GM18505 (cell line): ENCODE results near the gene NASP.

Source experiments
- ATAC-seq: cut with Tn5 transposase; IDR thresholded peaks from one replicate; pipeline ENCODE4 v1.9.1; 2021; ENCODE audit not compliant: unreplicated experiment
- POLR2A ChIP-seq: IDR thresholded peaks from 4 replicates; pipeline ENCODE4 v1.6.1; 2011; ENCODE audit warnings: borderline replicate concordance; ENCODE audit not compliant: insufficient read depth, insufficient read length; ENCODE audit errors: extremely low read depth

Gene NASP

DNA sequence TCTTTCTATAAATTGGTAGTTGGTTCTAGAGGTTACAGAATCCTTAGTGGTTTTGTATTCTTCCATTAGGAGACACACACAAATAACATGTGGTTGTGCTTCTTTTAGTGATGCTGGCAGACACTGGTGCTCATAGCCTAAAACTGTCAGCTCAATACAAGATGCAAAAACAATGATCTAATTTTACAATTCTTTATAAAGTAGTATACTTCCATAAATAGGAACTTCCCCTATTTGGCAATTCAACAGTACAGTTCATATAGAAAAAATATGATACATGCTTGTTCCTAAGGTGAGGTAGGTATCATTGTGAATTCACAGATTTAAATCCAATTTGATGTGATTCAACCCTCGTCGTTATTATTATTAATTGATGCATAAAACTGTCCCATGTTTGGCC lies 60.8 kb downstream of the NASP start:
- no peak for ATAC-seq
- no peak for TF ChIP-seq POLR2A

DNA sequence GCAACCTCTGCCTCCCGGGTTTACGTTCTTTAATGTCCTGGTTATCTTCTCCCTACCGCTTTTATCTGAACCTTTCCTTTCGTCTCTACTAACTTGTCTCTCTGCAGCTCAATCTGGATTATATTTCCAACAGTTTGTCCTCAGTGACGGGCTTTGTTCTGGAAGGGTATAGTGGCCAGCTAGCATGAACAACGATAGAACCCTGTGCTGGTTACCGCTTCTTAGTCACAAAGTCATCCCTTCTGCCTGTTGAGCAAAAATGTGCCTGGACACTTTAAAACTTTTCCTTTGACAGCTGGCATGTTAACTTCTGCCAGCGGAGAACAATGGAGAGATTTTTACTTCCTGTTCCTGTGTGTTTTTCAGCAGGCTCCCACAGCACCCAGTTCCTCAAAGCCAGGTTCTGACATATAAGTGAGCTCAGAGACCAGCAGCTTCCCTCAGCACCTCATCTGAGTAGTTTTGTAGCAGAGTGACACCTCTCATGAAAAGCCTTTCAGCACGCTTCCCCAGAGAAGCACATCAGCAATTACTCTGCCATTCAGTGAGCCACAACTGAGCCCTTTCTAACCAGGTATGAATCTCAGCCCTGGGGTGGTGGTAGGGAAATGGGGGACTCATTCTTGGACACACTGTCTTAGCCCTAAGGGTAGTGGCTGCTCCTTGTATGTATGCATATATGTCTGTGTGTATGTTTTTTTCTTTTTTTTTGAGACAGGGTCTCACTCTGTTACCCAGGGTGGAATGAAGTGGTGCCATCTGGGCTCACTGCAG lies 63.6 kb downstream of the NASP start:
- no peak for TF ChIP-seq POLR2A
- ATAC-seq: no peak

DNA sequence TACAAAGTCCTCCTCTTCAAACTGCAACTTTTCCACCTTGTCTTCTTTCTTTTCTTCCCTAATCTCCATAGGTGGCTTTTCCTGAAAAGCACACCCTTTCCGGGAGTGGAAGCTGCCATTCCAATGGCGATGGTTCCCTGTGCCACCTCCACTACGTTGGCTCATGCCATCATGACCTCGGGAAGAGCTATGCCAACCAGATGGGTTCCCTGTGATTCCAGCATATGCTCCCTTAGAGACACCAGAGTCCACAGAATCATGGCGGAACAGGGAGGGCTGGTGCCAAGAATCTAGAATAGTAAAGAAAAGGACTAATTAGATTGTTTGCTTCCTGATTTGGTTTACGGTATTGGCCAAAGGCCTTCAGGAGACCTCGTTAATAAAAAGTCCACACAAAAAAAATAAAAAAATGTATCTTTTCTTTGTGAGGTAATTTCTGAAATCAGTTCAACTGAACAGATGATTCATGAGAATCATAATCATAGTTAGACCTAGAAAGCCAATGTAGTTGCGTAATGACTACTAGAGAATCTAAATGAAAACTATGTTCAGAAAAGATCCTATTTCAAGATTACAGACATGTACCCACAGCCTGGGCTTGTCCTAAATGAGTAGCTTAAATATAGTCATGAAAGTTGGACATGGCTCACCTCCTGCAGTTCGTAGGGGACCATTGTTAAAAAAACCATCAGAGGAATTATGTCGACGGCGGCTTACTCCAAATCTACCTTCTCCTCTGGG lies 70.9 kb downstream of the NASP start:
- no peak for ATAC-seq
- no peak for TF ChIP-seq POLR2A

DNA sequence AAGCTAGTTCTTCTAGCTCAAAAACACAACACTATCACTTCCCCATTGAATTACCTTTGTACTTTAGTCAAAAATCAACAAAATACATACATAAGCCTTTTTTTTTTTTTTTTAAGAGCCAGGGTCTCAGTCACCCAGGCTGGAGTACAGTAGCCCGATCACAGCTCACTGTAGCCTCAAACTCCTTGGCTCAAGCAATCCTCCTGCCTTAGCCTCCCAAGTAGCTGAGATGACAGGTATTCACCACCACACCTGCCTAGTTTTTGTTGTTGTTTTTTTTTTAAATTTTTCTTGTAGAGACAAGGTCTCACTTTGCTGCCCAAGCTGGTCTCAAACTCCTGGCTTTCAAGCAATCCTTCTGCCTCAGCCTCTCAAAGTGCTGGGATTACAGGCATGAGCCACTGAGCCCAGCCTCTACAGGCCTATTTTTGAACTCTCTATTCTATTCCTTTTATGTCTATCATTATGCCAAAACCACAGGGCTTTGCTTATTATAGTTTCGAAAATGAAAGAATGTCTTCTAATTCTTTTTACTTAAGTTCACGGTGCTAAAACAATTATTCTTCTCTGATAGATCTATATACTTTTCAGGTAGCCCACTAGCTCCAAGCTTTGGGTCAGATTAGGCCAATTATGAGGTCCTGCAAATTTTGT lies 72.9 kb downstream of the NASP start:
- TF ChIP-seq POLR2A: no peak
- ATAC-seq: no peak

DNA sequence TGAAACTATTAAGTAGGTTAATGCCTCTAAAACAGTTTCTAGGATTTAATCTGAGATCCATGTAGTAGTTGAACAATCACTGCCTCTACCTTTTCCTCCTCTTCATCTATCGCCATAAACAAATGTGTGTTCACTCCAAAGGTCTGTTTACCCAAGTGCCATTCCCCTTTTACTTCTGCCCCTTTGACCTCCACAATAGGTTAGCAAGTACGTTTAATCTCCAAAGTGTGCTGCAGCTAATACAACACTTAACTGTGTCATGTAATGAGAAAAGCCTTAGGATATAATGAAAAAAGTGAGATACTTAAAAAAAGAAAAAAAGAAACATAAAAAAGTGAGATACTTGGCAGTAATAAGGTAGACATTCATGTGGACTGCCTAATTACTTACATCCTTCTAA lies 74.3 kb downstream of the NASP start:
- no peak for ATAC-seq
- no peak for TF ChIP-seq POLR2A

DNA sequence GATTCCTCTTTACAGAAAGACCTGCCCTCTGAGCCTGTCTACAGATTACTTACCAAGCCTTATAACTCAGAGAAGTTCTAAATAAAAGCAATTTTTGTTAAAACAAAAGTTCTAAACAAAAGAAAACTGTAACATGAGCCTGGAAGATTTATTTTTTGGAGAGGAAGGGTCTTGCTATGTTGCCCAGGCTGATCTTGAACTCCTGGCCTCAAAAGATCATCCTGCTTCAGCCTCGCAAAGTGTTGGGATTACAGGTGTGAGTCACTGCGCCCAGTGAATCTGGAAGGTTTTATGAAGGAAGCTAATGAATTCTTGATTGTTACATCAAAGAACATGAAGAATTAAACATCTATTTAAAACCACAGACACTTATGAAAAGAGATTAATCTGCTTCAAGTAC lies 75.4 kb downstream of the NASP start:
- ATAC-seq: no peak
- no peak for TF ChIP-seq POLR2A

DNA sequence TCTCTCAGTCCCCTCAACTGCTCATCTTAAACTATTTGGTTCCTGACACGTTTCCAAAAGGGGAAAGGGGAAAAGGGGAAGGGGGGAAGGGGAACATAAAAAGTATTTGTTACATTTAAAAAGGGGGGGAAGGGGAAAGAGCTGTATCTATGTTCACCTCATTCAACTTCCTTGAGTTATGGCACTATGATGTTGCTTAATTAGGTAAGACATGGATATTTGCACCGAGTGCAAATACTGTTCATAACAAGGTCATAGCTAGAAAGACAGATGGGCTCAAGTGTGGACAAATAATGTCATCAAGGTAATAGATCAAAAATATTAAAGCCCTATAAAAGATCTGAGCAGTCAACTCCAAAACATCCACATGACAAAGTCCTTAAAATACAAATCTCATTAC lies 76.5 kb downstream of the NASP start:
- TF ChIP-seq POLR2A: no peak
- ATAC-seq: no peak

DNA sequence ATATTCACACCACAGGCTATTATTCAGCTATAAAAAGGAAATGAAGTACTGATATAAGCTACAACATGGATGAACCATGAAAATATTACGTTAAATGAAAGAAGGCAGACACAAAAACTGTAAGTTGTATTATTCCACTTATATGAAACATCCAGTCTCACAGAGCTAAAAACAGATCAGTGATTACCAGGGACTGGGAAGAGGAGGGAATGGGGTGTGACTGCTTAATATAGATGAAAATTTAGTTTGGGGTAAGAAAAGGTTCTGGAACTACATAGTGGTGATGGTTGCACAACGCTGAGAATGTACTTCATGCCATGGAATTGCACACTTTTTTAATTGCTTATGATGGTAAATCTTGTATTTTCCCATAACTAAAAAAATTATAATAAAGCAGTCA lies 83.0 kb downstream of the NASP start:
- no peak for ATAC-seq
- no peak for TF ChIP-seq POLR2A

DNA sequence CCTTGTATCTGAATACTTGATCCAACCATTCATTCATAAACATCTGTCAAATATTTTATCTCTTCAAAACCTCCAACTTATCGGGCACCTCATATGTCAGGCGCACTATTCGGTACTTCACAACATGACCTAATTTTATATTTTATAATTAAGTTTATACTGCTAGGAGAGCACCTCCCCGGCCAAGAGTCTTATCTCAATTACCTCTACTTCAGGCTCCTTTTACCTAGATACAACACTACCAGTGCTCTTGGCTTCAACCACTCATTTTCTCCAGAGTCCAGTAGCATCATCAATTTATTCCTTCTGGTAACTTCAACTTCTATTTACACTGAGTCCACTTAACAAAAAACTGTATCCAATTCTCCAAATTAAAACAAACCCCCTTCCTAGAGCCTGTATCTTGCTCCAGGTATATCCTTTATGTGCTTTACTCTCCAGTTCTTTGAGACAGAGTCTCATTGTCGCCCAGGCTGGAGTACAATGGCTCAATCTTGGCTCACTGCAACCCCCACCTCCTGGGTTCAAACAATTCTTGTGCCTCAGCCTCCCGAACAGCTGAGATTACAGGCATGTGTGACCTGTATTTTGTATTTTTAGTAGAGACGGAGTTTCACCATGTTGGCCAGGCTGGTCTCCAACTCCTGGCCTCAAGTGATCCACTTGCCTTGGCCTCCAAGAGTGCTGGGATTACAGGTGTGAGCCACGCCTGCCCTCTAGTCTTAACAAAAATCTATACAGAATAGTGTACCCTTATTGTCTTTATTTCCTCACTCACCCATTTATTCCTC lies 83.7 kb downstream of the NASP start:
- TF ChIP-seq POLR2A: no peak
- no peak for ATAC-seq
